PC-9 (cell line): ENCODE results near the gene PAH. TPM values are rescaled to one million over a fixed set of nuclear protein-coding genes. Genes with fewer than 3 reads are reported as not detected.

Experiments used
- BruUV-seq: library from RNA; stranded (reverse); fragments of 400-500 nt; replicated peaks from 2 replicates; lab custom pipeline; 2021; lab: Mats Ljungman, UMichigan
- CTCF ChIA-PET: fragments of 300-600 bp; sonication (Branson Sonifier 250); formaldehyde crosslinking; loops from one replicate; lab custom pipeline; 2022; ENCODE audit warnings: antibody characterized with exemption; lab: Charles Lee
- POLR2A ChIA-PET: fragments of 300-600 bp; sonication (Branson Sonifier 250); formaldehyde crosslinking; loops from one replicate; lab custom pipeline; 2022; ENCODE audit warnings: antibody characterized with exemption; ENCODE audit not compliant: unreplicated experiment; lab: Charles Lee
- DNase-seq, 2 experiments: peaks; one replicate each; pipeline versions ENCODE4 v3.0.0 to v3.0.0-alpha.2; 2015 to 2022; ENCODE audit warnings: mixed read lengths in 1 of 2
- H2AFZ ChIP-seq: fragments of 200-600 bp; sonication (generic); 2 replicates; pipeline ENCODE4 v1.8.1; 2017; ENCODE audit warnings: antibody characterized with exemption
- H3F3A ChIP-seq: fragments of 200-600 bp; sonication (generic); 2 replicates; pipeline ENCODE4 v1.8.1; 2017; ENCODE audit warnings: antibody characterized with exemption, mild to moderate bottlenecking, low read depth; ENCODE audit not compliant: insufficient read depth
- H3K27ac ChIP-seq: fragments of 200-600 bp; sonication (generic); 2 replicates; pipeline ENCODE4 v1.6.1; 2016; ENCODE audit warnings: mixed run types
- H3K27me3 ChIP-seq: fragments of 200-600 bp; sonication (generic); 2 replicates; pipeline ENCODE4 v1.6.1; 2016; ENCODE audit warnings: low read depth, mixed run types; ENCODE audit not compliant: insufficient read depth
- H3K36me3 ChIP-seq: fragments of 200-600 bp; sonication (generic); 2 replicates; pipeline ENCODE4 v1.6.1; 2016; ENCODE audit warnings: low read depth, mixed run types
- H3K4me1 ChIP-seq: fragments of 200-600 bp; sonication (generic); replicated peaks from 2 replicates; pipeline ENCODE4 v1.6.1; 2016; ENCODE audit warnings: mixed run types; ENCODE audit not compliant: insufficient read depth
- H3K4me2 ChIP-seq: fragments of 200-600 bp; sonication (generic); 2 replicates; pipeline ENCODE4 v1.6.1; 2017; ENCODE audit warnings: mixed run types
- H3K4me3 ChIP-seq: fragments of 200-600 bp; sonication (generic); 2 replicates; pipeline ENCODE4 v1.6.1; 2016; ENCODE audit warnings: mixed run types
- H3K79me2 ChIP-seq: fragments of 200-600 bp; sonication (generic); 2 replicates; pipeline ENCODE4 v1.6.1; 2017; ENCODE audit warnings: low read depth, mixed run types
- H3K9me2 ChIP-seq: fragments of 200-600 bp; sonication (generic); 2 replicates; pipeline ENCODE4 v1.8.1; 2017; ENCODE audit warnings: mild to moderate bottlenecking; ENCODE audit not compliant: insufficient read depth
- H3K9me3 ChIP-seq: fragments of 200-600 bp; sonication (generic); 2 replicates; pipeline ENCODE4 v1.8.1; 2016; ENCODE audit warnings: low read depth; ENCODE audit not compliant: insufficient read depth
- H4K20me1 ChIP-seq: fragments of 200-600 bp; sonication (generic); 2 replicates; pipeline ENCODE4 v1.8.1; 2017; ENCODE audit not compliant: insufficient read depth
- CTCF ChIP-seq: fragments of 200-600 bp; sonication (generic); conservative IDR thresholded peaks from 2 replicates; pipeline ENCODE4 v1.6.1; 2017; ENCODE audit warnings: mixed run types, antibody characterized with exemption, mild to moderate bottlenecking, moderate library complexity
- EZH2 ChIP-seq: fragments of 200-600 bp; sonication (generic); IDR thresholded peaks from 2 replicates; pipeline ENCODE4 v1.8.0; 2017; ENCODE audit warnings: antibody characterized with exemption, low read depth
- intact Hi-C: fragments of 100-400 bp; cut with micrococcal nuclease; formaldehyde crosslinking; loops from one replicate; pipeline ENCODE4 v1.10.0; 2022; ENCODE audit not compliant: unreplicated experiment
- total RNA-seq: library from RNA; stranded (reverse); gene quantifications from 2 replicates; pipeline ENCODE4 v1.2.3, GENCODE V29; 2021

PAH gene
- total RNA-seq, 1 experiment from 2014 or later: not detected

GRCh38 chr12:102808412-102808811 is 108.6 kb downstream of the PAH start:
- no peaks in the 10 kb centered on the region for H3K36me3 ChIP-seq
- H3F3A ChIP-seq: no peaks in the 10 kb centered on the region
- H4K20me1 ChIP-seq: no peaks in the 10 kb centered on the region
- TF ChIP-seq CTCF (no peak), EZH2 (no peak)
- H2AFZ ChIP-seq: no peak overlapping the region
- no peaks in the 10 kb centered on the region for H3K79me2 ChIP-seq
- no peak overlapping the region for H3K4me2 ChIP-seq
- H3K4me3 ChIP-seq: no peak overlapping the region
- no peak for DNase-seq
- no peaks in the 10 kb centered on the region for H3K9me3 ChIP-seq
- no peaks in the 10 kb centered on the region for H3K27me3 ChIP-seq
- BruUV-seq: no TSS peak
- ChIA-PET POLR2A (no interaction called here), CTCF (no interaction called here)
- H3K4me1 ChIP-seq: no peaks in the 10 kb centered on the region
- no peaks in the 10 kb centered on the region for H3K9me2 ChIP-seq
- intact Hi-C loops: no loop called here
- no peak overlapping the region for H3K27ac ChIP-seq

- Histone ChIP-seq H3K4me1 (no peaks in the 10 kb centered on the region), H3K9me2 (no peaks in the 10 kb centered on the region), H3K9me3 (no peaks in the 10 kb centered on the region), H3K27ac (no peak overlapping the region), H3K27me3 (no peaks in the 10 kb centered on the region), H4K20me1 (no peaks in the 10 kb centered on the region), H3K36me3 (no peaks in the 10 kb centered on the region), H3K4me2 (no peak overlapping the region), H2AFZ (no peak overlapping the region), H3K79me2 (no peaks in the 10 kb centered on the region), H3F3A (no peaks in the 10 kb centered on the region), H3K4me3 (no peak overlapping the region)
- ChIA-PET CTCF (interaction anchor here (0.5 kb wide), 1 partner anchor 335 kb away, joined by 4 read pairs; no protein-coding TSS in a partner anchor), POLR2A (no interaction called here)
- DNase-seq: no peak
- no TSS peak for BruUV-seq
- intact Hi-C loops: no loop called here
- no peak for TF ChIP-seq EZH2
- no peak for TF ChIP-seq CTCF
Measured at GRCh38 chr12:102806592-102806991, 110.5 kb downstream of the PAH start.

- Histone ChIP-seq H3K27me3 (no peaks in the 10 kb centered on the region), H3K9me2 (no peaks in the 10 kb centered on the region), H3K36me3 (no peaks in the 10 kb centered on the region), H3K4me2 (no peak overlapping the region), H3K27ac (no peak overlapping the region), H2AFZ (no peak overlapping the region), H3K4me1 (no peaks in the 10 kb centered on the region), H3K4me3 (no peak overlapping the region), H3K9me3 (no peaks in the 10 kb centered on the region), H3K79me2 (no peaks in the 10 kb centered on the region), H4K20me1 (no peaks in the 10 kb centered on the region), H3F3A (no peaks in the 10 kb centered on the region)
- ChIA-PET POLR2A (no interaction called here), CTCF (interaction anchor here (0.5 kb wide), 1 partner anchor 335 kb away, joined by 4 read pairs; no protein-coding TSS in a partner anchor)
- no peak for DNase-seq
- BruUV-seq: no TSS peak
- TF ChIP-seq CTCF (no peak), EZH2 (no peak)
- intact Hi-C loops: no loop called here
Measured at GRCh38 chr12:102806110-102806509, 110.9 kb downstream of the PAH start.
